HG03095 (cell line): Measurements from ENCODE around the gene CT55.
A peak's percentile ranks its signal among the peaks of the same experiment; 100 is the strongest.
"Not testable (repeated sequence)": the region's sequence is repeated elsewhere in the genome, so short reads cannot be mapped to it uniquely, and the experiment has no call there.

Experiments used
- ATAC-seq: cut with Tn5 transposase; IDR thresholded peaks from one replicate; pipeline ENCODE4 v1.9.1; 2021; ENCODE audit warnings: moderate library complexity; ENCODE audit not compliant: unreplicated experiment

CT55 gene, protein sequence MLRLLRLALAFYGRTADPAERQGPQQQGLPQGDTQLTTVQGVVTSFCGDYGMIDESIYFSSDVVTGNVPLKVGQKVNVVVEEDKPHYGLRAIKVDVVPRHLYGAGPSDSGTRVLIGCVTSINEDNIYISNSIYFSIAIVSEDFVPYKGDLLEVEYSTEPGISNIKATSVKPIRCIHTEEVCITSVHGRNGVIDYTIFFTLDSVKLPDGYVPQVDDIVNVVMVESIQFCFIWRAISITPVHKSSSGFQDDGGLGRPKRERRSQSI

DNA sequence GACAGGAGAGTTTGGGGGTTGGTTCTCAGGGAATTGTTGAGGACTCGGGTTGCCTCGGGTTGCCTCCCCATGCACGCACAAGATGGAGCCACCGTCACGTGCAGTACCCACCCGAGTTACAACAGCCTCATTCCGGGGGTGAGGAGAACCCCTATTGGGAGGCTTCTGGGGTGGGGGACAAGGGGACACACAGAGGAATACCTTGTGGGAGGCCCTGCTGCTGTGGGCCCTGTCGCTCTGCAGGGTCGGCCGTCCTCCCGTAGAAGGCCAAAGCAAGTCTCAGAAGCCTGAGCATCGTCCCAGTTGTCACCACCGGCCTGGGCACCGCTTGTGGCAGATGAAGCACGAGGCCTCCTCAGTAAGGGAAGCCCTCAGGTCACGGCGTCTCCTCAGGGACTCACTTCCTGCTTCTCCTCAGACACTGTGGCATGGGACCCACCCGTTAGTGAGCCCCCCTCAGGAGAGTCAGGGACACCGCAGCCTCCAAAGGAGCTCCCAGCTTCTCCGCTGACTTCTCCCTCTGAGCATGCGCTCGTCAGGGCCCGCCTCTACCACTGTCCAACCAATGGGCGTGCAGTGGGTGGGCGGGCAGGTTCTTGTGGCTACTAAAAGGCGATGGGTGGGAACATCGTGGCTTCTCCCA, at the start of gene CT55:
CT55 (minus strand) TSS at position 522 of the 643 bp plus-strand sequence; CDS start at position 295, 227 bp downstream.
- no peak for ATAC-seq

DNA sequence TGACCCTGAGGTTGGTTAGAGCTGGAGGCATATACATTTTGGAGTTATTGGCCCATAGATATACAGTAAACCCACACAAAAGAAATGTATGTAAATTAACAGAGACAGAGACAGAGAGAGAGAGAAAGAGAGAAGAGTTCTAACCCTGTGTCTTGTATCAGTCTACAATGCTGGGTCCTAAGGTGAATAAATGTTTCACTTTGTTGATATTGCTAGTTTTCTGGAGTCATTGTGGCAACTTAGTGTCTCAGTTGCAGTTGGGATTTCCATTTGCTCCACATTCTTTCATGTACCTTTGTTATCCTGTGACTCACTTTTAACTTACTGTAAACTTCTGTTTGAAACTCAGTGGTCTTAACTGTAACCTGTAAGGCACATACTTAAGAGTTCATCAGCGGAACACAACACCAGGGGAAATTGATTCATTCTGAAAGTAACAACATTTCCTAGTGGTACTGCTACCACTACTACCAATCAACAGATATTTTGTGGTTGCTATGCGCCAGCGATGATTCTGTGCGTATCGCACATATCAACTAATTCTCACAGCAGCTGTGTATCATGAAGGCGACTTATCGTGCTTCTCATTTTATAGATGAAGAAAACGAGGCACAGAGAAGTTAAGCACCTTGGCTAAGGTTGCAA, 42.1 kb upstream of the CT55 start:
- ATAC-seq: no peak

DNA sequence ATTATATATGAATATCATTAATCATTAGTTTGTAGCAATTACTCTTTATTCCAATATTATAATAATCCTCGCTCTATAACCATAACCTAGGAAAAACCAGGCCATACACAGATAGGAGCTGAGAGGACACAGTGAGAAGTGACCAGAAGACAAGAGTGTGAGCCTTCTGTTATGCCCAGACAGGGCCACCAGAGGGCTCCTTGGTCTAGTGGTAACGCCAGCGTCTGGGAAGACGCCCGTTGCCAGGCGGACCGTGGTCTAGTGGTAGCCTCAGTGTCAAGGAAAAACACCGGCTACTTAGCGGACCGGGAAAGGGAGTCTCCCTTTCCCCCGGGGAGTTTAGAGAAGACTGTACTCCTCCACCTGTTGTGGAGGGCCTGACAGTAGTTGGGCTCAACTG, 35.2 kb upstream of the CT55 start:
- not testable (repeated sequence) for ATAC-seq

DNA sequence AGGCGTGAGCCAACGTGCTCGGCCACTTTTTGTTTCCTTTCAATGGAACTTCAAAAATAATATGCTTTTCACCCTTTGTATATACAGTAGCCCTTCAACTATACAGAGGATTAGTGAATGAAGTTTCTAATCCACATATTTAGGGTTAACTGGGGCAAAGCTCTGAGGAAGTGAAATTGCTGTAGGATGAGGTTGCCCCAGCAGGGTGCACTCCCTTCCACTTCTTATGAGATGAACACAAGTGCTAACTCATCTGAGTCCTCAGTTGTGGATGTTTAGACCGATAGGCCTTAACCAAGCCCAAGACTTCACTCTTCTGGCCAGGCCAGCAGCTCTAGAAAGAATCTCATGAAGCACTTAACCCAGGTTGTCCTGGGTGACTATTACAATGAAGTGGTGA, 29.1 kb upstream of the CT55 start:
- ATAC-seq: no peak

DNA sequence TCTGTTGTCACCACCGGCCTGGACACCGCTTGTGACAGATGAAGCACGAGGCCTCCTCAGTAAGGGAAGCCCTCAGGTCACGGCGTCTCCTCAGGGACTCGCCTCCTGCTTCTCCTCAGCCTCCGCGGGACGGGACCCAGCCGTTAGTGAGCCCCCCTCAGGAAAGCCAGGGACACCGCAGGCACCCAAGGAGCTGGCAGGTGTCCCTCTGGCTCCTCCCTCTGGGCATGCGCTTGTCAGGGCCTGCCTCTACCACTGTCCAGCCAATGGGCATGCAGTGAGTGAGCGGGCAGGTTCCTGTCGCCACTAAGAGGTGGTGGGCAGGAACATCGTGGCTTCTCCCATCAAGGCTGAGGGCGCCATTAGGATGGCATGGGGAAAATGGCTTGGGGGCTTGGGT, 23.5 kb upstream of the CT55 start:
- no peak for ATAC-seq

DNA sequence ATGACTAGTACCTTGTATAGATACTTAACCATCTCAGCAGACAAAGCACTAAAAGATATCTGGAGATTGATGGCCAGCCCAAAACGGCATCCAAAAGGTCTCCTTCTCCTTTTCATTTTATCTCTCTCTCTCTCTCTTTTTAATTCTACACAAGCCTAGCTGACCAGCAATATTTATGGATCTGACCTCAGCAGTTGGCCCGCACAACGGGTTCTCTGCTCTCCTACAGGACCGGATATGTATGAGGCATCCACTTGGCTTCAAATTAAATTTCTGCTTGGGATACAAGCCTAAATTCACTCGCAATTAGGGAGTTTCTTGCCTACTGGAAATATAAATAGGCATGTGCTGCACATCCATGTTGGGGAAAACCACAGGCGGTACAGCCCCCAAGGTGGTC, 22.5 kb upstream of the CT55 start:
- no peak for ATAC-seq

DNA sequence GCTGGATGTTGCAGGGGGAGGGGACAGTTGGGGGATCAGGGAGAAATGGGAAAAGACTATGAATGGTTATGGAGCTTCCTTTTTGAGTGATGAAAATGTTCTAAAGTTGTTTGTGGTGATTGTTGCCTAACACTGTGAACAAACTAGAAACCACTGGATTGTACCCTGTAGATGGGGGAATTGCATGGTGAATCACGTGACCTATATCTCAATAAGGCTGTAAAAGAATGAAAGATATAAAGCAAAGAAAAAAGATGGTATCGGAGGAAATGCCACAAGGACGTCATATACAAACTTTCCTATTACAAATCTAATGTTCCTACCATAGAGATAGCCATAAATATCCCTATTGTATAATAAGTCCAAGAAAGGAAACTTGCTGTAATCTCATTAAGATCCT, 20.6 kb upstream of the CT55 start:
- no peak for ATAC-seq

DNA sequence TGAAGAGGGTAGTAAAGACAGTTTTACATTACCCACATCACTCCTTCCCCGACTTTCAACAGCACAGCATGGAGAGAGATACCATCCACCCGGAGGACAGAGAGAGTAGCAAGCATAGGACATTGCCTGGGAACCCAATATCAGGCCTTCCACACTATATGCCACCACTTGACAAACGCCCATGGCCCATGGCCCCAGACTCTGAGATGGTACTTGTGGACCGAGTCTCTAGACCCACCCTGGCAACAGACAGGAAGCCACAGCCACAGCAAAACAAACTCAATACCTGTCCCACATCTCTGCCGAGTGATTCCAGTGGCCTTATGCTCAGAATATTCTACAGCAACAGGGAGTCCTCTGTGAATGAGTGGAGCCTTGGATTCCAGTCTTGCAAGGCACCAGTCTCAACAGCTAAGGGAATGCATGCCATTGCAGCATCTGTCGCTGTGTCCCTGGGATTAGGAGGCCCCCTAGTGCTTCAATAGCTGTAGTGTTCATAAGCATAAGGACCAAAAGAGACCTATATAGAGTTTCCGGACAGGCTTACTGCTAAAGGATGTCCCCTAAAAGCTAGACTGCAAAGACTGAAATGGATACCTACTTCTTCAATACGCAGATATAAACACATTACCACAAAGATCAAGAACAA, 14.7 kb upstream of the CT55 start:
- ATAC-seq: no peak

DNA sequence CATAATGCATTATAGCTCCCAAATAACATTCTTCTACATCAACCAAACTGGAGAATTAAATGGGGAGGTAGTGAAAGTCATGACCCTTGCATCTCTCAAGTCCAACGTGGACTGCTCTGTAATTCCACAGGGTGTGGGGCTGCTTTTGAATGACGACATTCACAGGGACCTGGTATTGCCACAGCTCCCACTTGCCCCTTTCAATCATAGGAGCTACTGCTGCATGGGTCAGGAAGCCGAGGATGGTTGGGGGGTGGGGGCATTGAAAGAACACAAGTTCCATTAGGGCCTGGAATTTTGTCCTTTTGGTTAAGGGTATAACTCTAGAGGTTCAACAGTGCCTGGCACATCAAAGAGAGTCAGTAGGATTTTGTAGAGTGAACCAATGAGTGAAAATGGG, 7.4 kb upstream of the CT55 start:
- no peak for ATAC-seq

DNA sequence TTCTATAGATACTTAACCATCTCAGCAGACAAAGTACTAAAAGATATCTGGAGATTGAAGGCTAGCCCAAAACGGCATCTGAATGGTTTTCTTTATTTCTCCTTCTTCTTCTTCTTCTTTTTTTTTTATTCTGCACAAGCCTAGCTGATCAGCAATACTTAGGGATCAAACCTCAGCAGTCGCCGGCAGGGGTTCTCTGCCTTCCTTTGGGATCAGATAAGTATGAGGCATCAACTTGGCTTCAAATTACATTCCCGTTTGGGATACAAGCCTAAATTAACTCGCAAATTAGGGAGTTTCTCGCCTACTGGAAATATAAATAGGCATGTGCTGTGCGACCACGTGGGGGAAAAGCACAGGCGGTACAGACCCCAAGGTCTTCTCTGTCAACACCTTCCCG, 730 bp downstream of the CT55 start:
- ATAC-seq: no peak

DNA sequence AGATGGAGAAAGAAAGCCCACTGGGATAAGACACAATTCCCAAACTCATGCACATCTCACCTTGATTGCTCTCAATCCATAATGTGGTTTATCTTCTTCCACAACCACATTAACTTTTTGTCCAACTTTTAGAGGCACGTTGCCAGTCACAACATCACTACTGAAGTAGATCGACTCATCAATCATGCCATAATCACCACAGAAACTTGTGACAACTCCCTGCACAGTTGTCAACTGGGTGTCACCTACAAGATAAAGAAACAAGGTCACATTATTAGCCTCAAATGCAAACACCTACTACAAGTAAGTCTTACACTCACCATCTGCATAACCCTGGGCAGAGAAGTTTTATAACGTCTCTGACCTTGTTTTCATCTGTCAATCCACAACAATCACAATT, 1.7 kb downstream of the CT55 start:
- ATAC-seq: not testable (repeated sequence)

DNA sequence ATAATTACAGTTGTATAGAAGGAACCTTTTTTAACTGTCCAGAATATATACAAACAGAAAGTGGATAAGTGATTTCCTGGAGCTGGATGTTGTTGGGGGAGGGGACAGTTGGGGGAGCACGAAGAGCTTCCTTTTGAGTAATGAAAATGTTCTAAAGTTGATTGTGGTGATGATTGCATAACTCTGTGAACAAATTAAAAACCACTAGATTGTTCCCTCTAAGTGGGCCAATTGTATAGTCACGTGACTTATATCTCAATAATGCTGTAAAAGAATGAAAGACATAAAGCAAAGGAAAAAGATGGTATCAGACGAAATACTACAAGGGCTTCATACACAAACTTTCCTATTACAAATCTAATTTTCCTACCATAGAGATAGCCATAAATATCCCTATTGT, 2.7 kb downstream of the CT55 start:
- ATAC-seq: no peak

DNA sequence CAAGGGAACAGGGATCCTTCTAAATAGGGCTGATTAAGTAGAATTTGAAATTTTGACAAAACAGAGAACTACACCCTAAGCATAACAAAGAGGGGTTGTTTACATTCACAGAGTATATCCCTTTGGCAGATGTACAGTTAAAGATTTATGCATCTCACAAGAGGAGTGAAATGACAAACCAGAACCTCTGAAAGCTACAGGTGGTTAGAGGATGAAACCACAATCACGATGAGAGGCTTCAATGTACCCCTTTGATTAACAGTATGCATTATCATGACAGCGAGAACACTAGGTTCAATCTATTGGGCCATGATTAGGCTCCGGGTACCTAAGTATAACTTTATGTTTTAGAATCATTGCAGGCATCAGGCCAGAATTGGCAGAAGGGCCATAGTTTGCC, 16.5 kb downstream of the CT55 start:
- ATAC-seq: not testable (repeated sequence)

DNA sequence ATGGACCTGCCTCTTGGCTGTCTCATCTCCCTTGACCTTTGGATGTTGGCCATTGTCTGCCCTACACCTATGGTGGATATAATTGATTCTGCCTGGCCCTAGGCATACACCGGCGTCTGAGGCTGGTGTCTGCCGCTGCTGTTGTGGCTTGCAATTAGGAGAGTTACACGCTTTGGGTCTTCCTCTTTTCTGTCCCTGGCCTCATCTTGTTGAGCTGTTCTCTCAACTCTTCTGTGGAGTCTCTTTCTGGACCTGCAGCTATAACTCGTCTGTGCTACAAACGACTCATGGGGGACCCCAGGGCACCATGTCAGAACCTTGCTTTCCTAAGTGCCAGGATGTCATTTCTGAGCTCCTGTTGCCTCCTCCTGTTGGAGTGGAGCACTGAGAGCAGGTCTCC, 45.1 kb downstream of the CT55 start:
- not testable (repeated sequence) for ATAC-seq

DNA sequence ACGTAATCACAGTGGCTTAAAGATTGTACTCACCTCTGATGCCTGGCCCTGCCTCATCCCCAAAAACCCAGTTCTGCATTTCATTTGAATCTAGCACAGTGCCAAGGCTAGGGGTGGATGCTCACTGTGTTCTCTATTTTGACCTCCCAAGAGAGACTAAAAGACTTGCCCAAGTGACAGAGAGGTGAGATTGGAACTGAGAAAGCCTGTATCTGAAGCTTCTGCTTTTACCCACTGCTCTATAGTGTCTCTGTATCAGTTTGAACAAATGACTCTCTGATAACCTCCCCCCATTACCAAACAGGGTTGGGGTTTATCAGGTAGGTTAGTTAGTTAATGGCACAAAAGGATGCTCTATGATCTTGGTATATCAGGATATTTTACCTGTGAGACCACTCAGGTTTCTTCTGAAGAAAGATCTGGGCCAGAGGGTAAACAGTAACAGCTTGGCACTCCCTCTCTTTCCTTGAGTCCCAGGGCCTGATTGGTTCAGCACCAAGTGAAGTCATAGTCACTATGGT, 51.1 kb downstream of the CT55 start, which contains the start of gene ETDB:
ETDB (minus strand) TSS at position 471 of the 521 bp plus-strand sequence. CDS start 1,265 bp downstream, outside the sequence.
- not testable (repeated sequence) for ATAC-seq

DNA sequence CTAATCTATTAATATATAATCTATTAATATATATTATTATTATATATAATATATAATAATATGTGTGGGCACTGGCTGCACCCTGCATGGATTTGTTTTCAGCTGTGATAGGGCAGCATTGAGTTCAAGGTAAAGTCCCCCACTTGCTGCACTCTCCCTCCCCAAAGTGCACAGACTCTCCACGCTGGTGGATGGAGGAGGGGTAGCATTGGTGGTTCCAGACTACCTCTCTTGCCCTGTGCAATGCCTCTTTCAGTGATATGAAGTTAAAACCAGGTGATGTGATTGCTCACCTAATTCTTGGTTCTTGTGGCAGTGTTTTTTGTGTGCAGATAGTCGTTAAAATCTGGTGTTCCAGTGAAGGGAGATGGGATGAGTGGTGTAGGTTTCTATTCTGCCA, 55.1 kb downstream of the CT55 start:
- ATAC-seq: not testable (repeated sequence)

DNA sequence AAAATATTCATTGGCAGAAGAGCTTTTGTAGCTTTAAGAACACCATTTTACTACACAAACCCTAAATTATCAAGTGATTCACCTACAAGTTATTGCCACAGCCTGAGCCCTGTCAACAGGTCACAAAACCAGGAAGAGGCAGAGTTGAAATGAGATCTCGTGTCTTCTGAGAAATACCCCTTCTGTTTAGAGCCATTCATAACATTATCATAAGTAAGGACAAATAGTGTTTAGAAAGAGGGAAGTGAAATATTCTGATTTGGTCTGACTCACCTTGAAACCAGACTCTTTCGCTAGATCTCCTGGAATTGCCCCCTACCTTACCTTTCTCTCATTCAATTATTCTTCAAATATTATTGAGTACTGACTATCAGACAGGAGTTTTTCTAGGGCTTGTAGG, 56.8 kb downstream of the CT55 start:
- peak; percentile 95 for ATAC-seq

DNA sequence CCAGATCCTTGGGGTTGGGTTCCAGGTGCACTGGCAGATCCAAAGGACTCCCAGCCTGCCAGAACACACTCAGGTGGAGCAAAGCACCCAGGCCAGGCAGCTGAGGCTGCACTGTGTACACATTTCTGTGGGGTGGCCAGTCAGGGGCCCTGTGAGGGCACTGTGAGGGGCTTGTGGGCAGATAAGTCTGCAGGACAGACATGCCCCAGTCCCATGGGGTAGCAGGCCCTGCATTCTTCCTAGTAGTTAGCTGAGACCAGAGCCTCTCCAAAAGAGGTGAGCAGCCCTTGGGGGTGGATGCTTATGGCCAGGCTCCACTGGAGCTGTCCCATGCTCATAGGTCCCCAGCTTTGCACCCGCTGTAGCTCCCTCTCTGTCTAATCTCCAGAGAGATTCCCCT, 58.5 kb downstream of the CT55 start:
- no peak for ATAC-seq

DNA sequence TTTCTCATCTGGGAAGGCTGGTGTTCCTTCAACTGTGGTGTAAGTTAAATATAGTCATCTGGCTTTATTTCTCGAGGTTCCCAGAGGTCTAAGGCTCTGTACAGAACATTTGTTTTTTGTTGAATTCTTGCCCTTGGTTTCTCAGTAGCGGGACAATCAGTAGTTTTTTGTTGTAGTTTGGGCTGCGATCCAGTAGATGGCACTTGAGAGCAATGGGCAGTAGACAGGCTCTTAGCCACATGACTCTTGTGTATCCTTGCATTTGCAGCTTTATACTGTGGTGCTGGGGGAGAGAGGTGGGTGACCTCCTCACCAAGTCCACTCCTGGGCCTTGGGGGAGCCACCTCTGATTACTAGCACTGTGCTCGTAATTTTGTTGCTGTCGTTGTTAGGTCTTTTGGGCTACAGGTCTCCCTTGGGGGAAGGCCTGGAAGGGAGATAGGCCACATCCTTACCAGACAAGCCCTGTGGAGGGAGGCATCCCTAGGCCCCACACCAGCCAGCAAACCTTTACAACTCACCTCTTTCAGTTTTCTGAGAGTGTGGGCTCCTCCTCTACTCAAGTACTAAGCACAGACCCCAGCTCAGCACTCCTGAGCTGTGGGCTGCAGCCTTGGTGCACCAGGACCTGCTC, 59.0 kb downstream of the CT55 start:
- no peak for ATAC-seq

DNA sequence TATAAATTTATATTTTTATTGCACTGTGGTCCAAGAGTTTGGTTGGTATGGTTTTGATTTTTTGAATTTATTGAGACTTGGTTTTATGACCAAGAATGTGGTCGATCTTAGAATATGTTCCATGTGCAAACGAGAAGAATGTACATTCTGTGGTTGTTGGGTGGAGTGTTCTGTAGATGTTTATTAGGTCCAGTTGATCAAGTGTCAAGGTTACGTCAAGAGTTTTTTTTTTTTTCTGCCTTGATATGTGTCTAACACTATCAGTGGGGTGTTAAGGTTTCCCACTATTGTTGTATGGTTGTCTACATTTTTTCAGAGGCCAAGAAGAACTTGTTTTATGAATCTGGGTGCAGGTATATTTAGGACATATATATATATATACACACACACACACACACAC, 61.6 kb downstream of the CT55 start:
- no peak for ATAC-seq
